Thoracic aorta (tissue), 2 donors: Measurements from ENCODE around the gene PCNX2. TPM values are rescaled to one million over a fixed set of nuclear protein-coding genes. Genes with fewer than 3 reads are reported as not detected.
A peak's percentile ranks its signal among the peaks of the same experiment; 100 is the strongest.

Experiments
- ATAC-seq: fragments of 150-250 bp; one replicate; pipeline ENCODE4 v1.8.0; 2017; ENCODE audit warnings: low read depth; ENCODE audit not compliant: insufficient number of reproducible peaks, low FRiP score
- DNase-seq: peaks from one replicate; pipeline ENCODE4 v3.0.0-alpha.2; 2020; ENCODE audit warnings: low spot score
- H3K27ac ChIP-seq, 2 donors: fragments of 200-600 bp; sonication (generic); 1 replicate in 1 of 2; 2 replicates in 1 of 2; pipeline ENCODE4 v1.5.1; 2016; ENCODE audit warnings: mild to moderate bottlenecking in 2 of 2, moderate library complexity in 2 of 2
- H3K27me3 ChIP-seq: fragments of 200-600 bp; sonication (generic); replicated peaks from 2 replicates; pipeline ENCODE4 v1.6.0; 2016; ENCODE audit warnings: mild to moderate bottlenecking; ENCODE audit not compliant: insufficient read depth
- H3K36me3 ChIP-seq: fragments of 200-600 bp; sonication (generic); one replicate; pipeline ENCODE4 v1.5.1; 2016
- H3K4me1 ChIP-seq, 2 donors: fragments of 200-600 bp; sonication (generic); 1 replicate in 1 of 2; 2 replicates in 1 of 2; pipeline versions ENCODE4 v1.5.1 to v1.6.0; 2016; ENCODE audit warnings: low read depth in 2 of 2, mild to moderate bottlenecking in 1 of 2; ENCODE audit not compliant: control insufficient read depth in 1 of 2
- H3K4me3 ChIP-seq: fragments of 200-600 bp; sonication (generic); 2 replicates; pipeline ENCODE4 v1.5.1; 2016; ENCODE audit warnings: mild to moderate bottlenecking
- H3K9me3 ChIP-seq: fragments of 200-600 bp; sonication (generic); 2 replicates; pipeline ENCODE4 v1.5.1; 2016
- total RNA-seq, 2 donors: library from RNA; depleted of rRNA; stranded (reverse); fragments of >200 nt; gene quantifications; one replicate each; pipeline versions ENCODE4 v1.1.0 to v1.2.3, GENCODE V29; 2016
- TF ChIP-seq, protein P1 (sequence below): fragments of 200-600 bp; sonication (generic); IDR thresholded peaks from one replicate; pipeline ENCODE4 v1.5.1; 2019; ENCODE audit warnings: antibody characterized with exemption

The PCNX2 gene
- total RNA-seq, result 10 to 100 TPM; 13.6 to 14.8 TPM

GRCh38 chr1:233295237-233295974, at the start of gene PCNX2:
Gene PCNX2, minus strand, starts transcription at chr1:233295725. Its CDS starts 247 bp downstream, at chr1:233295478.
- H3K4me1 ChIP-seq, result peaks cover 0 to 16% of the 10 kb centered on the region in 2 donors
- TF ChIP-seq, protein P1, sequence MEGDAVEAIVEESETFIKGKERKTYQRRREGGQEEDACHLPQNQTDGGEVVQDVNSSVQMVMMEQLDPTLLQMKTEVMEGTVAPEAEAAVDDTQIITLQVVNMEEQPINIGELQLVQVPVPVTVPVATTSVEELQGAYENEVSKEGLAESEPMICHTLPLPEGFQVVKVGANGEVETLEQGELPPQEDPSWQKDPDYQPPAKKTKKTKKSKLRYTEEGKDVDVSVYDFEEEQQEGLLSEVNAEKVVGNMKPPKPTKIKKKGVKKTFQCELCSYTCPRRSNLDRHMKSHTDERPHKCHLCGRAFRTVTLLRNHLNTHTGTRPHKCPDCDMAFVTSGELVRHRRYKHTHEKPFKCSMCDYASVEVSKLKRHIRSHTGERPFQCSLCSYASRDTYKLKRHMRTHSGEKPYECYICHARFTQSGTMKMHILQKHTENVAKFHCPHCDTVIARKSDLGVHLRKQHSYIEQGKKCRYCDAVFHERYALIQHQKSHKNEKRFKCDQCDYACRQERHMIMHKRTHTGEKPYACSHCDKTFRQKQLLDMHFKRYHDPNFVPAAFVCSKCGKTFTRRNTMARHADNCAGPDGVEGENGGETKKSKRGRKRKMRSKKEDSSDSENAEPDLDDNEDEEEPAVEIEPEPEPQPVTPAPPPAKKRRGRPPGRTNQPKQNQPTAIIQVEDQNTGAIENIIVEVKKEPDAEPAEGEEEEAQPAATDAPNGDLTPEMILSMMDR, result no peak
- H3K27me3 ChIP-seq, result no peaks in the 10 kb centered on the region
- H3K36me3 ChIP-seq, result no peaks in the 10 kb centered on the region
- DNase-seq (no peak), ATAC-seq (no peak)
- peak within 1 kb of the TSS in 1 of 2 donors; percentile 36 for H3K27ac ChIP-seq
- no peaks in the 10 kb centered on the region for H3K9me3 ChIP-seq
- H3K4me3 ChIP-seq, result peak within 1 kb of the TSS; percentile 80

DNA sequence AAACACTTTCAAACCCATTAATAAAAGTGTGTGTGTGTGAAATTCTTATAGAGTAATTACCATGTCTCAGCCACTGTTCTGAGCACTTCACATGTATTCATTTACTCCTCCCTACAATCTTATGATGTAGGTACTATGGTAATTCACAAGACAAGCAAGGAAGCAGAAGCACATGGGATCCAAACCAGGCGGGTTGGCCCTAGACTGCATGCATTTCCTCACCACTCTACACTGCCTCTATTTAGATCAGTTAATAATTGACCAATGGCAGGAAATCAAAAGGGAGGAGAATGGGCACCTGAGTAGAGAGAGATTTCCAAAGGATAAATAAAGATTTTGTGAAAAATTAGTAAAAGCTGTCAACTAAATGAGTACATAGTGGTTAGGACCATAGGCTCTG, 47.7 kb upstream of the PCNX2 start:
- H3K27ac ChIP-seq, result no peak overlapping the region
- DNase-seq, result no peak
- ATAC-seq, result no peak
- H3K4me3 ChIP-seq, result no peak overlapping the region
- H3K9me3 ChIP-seq, result no peaks in the 10 kb centered on the region
- no peaks in the 10 kb centered on the region for H3K36me3 ChIP-seq
- H3K4me1 ChIP-seq, result no peaks in the 10 kb centered on the region
- TF ChIP-seq, protein P1, result no peak
- H3K27me3 ChIP-seq, result no peaks in the 10 kb centered on the region

DNA sequence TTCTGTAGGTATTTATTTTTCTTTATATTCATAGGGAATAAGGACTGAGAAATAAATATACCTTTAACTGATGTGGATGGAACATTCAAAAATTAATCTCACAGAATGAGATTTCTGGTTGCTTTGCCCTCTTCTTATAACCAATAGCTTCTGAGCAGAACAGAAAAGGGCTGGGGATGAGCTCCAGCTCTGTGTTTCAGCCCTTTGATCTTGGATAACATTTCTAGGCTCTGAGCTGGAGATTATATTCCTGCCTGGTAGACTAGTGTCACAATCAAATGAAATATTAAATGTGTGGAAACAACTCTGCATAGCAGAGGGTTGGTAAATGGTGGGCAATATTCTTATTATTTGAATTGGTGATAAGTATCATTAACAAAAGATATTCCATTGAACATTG, 46.6 kb upstream of the PCNX2 start:
- Histone ChIP-seq H3K4me1 (no peaks in the 10 kb centered on the region), H3K27me3 (no peaks in the 10 kb centered on the region), H3K36me3 (no peaks in the 10 kb centered on the region), H3K4me3 (no peak overlapping the region), H3K9me3 (no peaks in the 10 kb centered on the region), H3K27ac (no peak overlapping the region)
- TF ChIP-seq, protein P1, result no peak
- no peak for ATAC-seq
- no peak for DNase-seq

GRCh38 chr1:233340966-233341516, 45.5 kb upstream of the PCNX2 start:
- no peak overlapping the region for H3K4me3 ChIP-seq
- ATAC-seq (no peak), DNase-seq (no peak)
- no peaks in the 10 kb centered on the region for H3K4me1 ChIP-seq
- H3K27ac ChIP-seq, result no peak overlapping the region
- TF ChIP-seq, protein P1, result no peak
- H3K36me3 ChIP-seq, result no peaks in the 10 kb centered on the region
- H3K9me3 ChIP-seq, result no peaks in the 10 kb centered on the region
- H3K27me3 ChIP-seq, result no peaks in the 10 kb centered on the region

DNA sequence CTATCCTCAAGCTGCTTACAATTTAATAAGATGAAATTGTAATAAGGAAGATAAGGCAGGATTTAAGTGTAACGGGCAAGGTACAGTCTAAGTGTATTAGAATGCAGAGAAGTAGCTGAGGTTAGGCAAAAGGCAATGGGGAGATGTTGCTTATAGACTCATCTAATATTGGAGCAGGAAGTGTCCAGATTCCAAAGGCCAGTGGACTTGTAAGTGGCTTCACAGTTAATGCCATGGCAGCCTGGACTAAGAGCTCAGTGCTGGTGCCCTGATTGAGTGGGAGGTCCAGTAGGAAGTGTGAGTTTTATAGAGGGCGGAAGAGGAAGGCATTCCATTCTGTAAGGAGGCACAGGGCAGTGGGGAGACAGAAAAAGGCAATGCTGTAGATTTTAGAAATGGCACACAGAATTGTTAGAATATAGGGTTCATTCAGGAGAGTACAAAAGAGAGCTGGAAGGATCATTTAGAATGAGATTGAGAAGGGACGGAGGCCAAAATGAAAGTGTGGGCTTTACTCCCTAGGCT, 44.6 kb upstream of the PCNX2 start:
- H3K27ac ChIP-seq, result no peak overlapping the region
- H3K4me3 ChIP-seq, result no peak overlapping the region
- DNase-seq, result no peak
- H3K9me3 ChIP-seq, result no peaks in the 10 kb centered on the region
- H3K4me1 ChIP-seq, result no peaks in the 10 kb centered on the region
- H3K36me3 ChIP-seq, result no peaks in the 10 kb centered on the region
- H3K27me3 ChIP-seq, result no peaks in the 10 kb centered on the region
- TF ChIP-seq, protein P1, result no peak
- ATAC-seq, result no peak
